GM19438 (cell line): ENCODE results near the gene MSL2.
"Not testable (repeated sequence)": the region's sequence is repeated elsewhere in the genome, so short reads cannot be mapped to it uniquely, and the experiment has no call there.

Source experiments
- ATAC-seq: cut with Tn5 transposase; IDR thresholded peaks from one replicate; pipeline ENCODE4 v1.9.1; 2021; ENCODE audit warnings: low read depth; ENCODE audit not compliant: unreplicated experiment

The MSL2 gene

GRCh38 chr3:136196064-136196400 lies at the start of gene MSL2:
Gene MSL2 (minus strand): TSS chr3:136196335. CDS start chr3:136195113, 1,222 bp downstream.
- ATAC-seq, result no peak

DNA sequence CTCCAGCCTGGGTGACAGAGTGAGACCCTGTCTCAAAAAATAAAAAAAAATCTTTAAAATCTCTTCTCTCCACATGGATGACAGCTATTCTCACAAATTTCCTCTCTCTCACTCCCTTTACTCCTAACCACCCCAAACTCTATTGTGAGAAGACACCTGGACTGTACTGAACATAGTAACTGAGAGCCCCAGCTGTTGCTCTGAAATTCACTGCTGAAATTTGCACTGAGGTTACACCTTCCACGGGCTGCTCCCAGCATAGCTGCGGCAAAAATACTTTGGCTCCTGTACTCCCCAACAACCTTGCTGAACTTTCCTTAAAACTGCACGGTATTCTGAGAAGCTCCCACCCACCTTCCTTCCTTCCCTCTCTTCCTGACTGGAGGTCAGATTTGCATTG lies 49.6 kb upstream of the MSL2 start:
- ATAC-seq, result no peak

DNA sequence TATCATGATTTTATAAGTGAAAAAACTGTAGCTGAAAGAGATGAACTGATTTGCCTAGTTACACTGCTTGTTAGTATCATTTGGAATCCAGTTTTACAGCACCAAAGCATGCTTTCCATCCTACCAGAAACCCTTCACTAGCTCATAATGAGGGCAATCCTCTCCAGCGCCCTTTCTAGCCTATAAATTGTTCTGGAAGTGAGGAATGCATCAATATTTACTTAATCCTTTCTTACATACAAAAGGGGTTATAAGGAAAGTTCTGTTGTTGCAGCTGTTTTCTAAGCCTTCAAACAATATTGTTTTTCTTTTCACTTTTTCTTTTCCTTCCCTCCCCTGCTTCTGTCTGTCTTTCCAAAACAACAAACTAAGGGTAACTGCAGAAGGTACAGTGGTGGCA lies 43.0 kb upstream of the MSL2 start:
- ATAC-seq, result no peak

DNA sequence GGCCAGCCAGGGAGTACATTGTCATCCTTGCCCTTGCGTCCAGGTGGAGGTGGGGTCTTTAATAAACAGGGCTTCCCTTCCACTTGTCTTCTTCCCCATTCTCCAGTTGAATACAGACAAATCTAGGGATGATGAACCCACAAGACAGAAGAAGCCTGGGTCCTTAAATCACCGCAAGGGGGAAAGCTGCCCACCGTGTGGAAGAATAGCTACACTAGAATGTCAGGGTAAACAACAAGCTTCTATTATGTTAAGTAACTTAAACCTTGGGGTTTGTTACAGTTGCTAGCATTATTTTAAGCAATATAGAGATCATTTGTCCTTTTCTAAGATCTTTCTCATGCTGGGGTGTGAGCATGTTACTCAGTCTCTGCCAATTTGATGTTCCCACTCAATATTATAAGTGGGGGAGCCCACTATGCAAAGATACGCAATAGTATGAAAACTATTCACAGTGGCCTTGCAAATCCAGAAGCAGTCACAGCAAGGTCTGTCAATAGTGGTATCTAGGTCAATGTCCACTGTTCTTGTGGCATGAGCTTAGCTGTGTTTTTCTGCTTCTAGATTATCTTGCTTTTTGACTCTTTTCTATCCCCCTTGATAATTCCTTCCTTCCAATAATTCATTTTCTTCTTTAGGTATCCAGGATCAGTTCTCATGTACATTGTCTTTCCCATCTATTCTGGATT lies 42.0 kb upstream of the MSL2 start:
- no peak for ATAC-seq

- ATAC-seq, result no peak
These were observed 41.0 kb upstream of the MSL2 start for GRCh38 chr3:136237103-136237502.

DNA sequence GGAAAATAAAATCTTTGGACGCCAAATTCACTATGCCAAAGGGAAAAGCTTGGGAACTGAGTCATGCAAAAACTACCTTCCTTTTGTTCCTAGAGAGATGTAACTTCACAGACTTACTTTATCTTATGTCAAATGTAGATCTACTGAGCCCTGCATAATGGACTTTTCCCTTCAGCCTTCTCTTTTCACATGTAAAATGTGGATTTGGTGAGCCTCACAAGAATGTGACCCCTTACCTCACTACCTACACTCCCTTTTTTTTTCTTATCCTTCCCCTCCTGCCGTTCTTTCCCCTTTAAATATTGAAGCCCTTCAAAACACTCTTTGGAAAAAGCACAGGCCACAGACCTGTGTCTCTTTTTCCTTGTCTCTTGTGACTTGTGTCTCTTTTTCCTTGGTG lies 40.0 kb upstream of the MSL2 start:
- no peak for ATAC-seq

- no peak for ATAC-seq
These were observed 39.4 kb upstream of the MSL2 start for GRCh38 chr3:136235545-136235944.

DNA sequence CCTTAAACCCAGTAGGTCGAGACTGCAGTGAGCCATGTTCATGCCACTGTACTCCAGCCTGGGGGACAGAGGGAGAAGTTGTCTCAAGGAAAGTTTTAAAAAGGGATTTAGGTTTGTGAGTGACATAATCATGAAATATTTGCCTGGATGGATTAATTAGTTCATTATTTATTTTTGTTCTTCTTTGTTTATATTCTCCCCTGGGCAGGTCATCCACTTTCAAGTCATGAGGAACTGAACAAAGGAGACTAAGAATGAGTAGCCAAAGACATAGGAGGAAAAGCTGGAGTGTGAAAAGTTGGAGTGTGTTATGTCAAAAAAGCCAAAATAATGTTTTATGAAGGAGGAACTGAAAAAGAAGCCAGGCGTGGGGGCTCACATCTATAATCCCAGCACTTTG lies 36.3 kb upstream of the MSL2 start:
- ATAC-seq, result no peak

DNA sequence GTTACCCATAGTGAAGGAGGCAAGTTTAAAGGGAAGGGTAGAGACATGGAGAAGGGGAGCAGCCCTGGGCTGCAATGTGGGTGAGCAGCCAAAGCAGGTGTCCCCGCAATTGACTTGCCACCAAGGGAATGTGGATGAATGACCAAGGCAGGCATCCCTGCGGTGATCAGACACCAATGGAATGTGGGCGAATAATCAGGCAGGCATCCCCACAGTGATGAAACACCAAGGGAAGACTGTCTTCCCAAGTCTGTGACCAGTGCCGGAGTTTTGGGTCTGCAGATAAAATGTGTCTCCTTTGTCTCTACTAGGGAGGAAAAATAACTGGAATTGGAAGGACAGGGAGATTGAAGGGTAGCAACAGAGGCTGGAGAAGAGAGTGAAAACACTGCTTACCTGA lies 26.6 kb upstream of the MSL2 start:
- not testable (repeated sequence) for ATAC-seq

DNA sequence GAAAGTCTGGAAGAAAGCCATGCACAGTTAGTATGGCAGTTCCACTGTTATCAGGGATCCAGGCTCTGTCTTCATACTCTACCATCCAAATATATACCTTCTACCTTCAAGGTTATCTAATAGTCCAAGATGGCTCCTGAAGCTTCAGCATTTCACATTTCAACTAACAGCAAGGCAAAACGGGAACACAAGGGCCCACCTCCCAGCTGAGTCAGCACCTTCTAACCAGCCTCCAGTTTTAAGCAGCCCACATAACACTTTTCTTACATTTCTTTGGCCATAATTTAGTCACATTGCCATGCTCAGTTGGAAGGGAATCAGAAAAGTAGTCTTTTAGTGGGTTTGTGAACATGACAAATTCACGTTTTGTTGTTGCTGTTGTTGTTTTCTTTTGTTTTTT lies 15.4 kb upstream of the MSL2 start:
- no peak for ATAC-seq

GRCh38 chr3:136209921-136210320 lies 13.8 kb upstream of the MSL2 start:
- no peak for ATAC-seq

DNA sequence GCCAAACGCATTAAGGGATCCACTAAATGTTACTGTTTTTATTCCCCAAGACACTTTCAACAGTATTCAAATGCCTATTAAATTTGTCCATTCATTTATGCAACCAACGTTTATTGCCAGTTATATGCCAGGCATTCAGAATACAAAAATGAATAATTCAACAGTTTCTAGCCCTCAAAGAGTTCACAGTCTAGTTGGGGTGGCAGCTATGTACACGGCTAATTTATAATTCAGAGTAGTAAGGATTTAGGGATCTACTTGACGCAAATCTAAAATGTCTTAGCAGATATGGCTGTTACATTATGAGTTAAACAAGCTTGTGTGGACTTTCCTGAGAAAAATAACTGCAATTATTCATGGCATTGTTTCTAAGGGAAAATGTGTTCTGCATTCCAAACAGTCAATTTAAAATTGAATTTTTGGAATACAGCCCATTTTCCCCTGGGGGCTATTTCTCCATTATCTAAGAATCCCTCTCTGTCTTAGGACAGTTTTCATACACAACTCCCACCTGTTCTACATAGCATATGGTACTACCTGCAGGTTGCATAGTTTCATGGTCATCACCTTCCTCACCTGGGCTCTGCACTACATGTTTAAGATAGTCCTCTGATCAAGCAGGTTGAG lies 11.5 kb upstream of the MSL2 start:
- no peak for ATAC-seq

DNA sequence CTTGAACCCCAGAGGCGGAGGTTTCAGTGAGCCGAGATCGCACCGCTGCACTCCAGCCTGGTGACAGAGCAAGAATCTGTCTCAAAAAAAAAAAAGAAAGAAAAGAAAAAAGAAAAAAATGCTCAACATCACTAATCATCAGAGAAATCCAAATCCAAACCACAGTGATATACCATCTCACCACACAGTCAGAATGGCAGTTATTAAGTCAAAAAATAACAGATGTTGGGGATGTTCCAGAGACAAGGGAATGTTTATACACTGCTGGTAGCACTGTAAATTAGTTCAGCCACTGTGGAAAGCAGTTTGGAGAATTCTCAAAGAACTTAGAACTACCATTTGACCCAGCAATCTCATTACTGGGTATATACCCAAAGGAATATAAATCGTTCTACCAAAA lies 3.1 kb upstream of the MSL2 start:
- ATAC-seq, result not testable (repeated sequence)

DNA sequence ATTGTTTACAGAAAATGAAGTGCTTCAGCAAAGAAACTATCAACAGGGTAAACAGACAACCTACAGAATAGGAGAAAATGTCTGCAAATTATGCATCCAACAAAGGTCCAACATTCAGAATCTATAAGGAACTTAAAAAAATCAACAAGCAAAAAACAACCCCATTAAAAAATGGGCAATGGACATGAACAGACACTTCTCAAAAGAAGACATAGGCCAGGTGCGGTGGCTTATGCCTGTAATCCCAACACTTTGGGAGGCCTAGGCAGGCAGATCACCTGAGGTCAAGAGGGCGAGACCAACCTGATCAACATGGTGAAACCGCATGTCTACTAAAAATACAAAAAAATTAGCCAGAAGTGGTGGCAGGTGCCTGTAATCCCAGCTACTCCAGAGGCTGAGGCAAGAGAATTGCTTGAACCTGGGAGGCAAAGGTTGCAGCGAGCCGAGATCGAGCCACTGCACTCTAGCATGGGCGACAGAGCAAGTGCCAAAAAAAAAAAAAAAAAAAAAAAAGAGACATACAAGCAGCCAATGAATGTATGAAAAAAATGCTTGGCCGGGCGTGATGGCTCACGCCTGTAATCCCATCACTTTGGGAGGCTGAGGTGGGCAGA lies 2.4 kb upstream of the MSL2 start:
- not testable (repeated sequence) for ATAC-seq

GRCh38 chr3:136197159-136197793 lies 1.1 kb upstream of the MSL2 start:
- ATAC-seq, result no peak

GRCh38 chr3:136196401-136197158 lies 445 bp upstream of the MSL2 start:
- peak; percentile 60 for ATAC-seq

GRCh38 chr3:136195258-136196063 lies 674 bp downstream of the MSL2 start:
- peak; percentile 28 for ATAC-seq

DNA sequence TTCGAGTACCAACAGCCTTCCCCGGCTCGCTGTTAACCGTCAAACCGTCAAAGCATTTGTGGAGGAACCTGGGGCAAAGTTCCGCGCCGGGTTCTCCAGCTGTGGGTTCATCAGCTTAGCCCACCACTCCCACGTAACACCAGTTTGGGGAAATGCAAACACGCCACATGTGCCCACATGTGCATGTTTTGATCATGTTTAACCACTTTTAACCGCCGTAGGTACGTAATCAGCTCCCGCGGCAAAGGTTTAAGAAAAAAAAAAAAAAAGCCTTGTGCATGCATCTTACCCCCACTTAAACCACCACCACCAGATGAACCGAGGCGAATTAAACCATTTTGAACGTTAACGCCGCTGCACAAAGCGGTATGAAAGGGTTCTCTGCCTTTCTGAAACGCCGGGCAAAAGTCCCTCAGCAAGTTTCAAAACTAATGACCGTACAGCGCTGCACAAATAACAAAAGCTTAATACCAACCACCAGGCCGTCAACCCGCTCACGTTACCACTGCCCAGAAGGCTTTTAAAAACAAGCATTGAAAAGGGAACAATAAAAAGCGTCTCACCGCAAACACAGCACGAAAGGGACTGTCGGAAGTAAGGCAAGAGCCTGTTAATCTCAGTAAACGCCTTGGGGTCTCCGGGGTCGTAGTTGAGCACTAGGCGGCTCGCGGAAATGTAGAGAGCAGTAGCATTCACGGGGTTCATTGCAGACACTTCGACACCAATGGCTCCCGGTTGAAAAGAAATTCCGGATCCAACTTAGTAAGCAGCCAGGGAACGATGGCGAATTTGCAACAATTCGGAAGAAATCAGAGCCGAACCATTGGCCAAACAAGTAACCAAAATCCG lies 1.5 kb downstream of the MSL2 start:
- no peak for ATAC-seq
